IMR-90 (cell line): Measurements from ENCODE around the gene PCDHGA12. TPM values are rescaled to one million over a fixed set of nuclear protein-coding genes. Genes with fewer than 3 reads are reported as not detected.
"Not testable (repeated sequence)": the region's sequence is repeated elsewhere in the genome, so short reads cannot be mapped to it uniquely, and the experiment has no call there.

ENCODE experiments used
- ATAC-seq: fragments of 200-7000 bp; cut with Tn5 transposase; 2 replicates; pipeline ENCODE4 v1.9.1; 2020; ENCODE audit warnings: low read depth, mild to moderate bottlenecking, moderate library complexity
- BruUV-seq: library from RNA; stranded (reverse); fragments of 400-500 nt; replicated peaks from 2 replicates; lab custom pipeline; 2021; lab: Mats Ljungman, UMichigan
- CTCF ChIA-PET: fragments of 300-600 bp; formaldehyde crosslinking; extraction: SDS; loops from one replicate; lab custom pipeline; 2021; ENCODE audit warnings: antibody characterized with exemption; lab: Yijun Ruan, JAX
- POLR2A ChIA-PET: fragments of 300-600 bp; sonication (Branson Sonifier 250); formaldehyde crosslinking; loops from one replicate; lab custom pipeline; 2022; ENCODE audit warnings: antibody characterized with exemption; ENCODE audit not compliant: unreplicated experiment; lab: Charles Lee
- DNase-seq: peaks from one replicate; pipeline ENCODE4 v3.0.0; 2013
- H2AFZ ChIP-seq: replicated peaks from 2 replicates; pipeline ENCODE3; 2013; ENCODE audit warnings: low read length, mild to moderate bottlenecking; ENCODE audit not compliant: poor library complexity
- H2AK5ac ChIP-seq: 2 replicates; pipeline ENCODE4 v1.6.1; 2013; ENCODE audit warnings: low read depth, low read length, inconsistent platforms
- H2AK9ac ChIP-seq: replicated peaks from 2 replicates; pipeline ENCODE3; 2013; ENCODE audit warnings: mild to moderate bottlenecking, low read depth, low read length, moderate library complexity; ENCODE audit not compliant: poor library complexity
- H2BK120ac ChIP-seq: 2 replicates; pipeline ENCODE4 v1.6.1; 2013; ENCODE audit warnings: low read depth, low read length, inconsistent platforms
- H2BK15ac ChIP-seq: 3 replicates; pipeline ENCODE4 v1.6.1; 2013; ENCODE audit warnings: low read depth, low read length, inconsistent platforms
- H2BK20ac ChIP-seq: 2 replicates; pipeline ENCODE4 v1.6.1; 2013; ENCODE audit warnings: low read depth, mild to moderate bottlenecking, inconsistent platforms, low read length, moderate library complexity
- H2BK5ac ChIP-seq: 2 replicates; pipeline ENCODE4 v1.6.1; 2013; ENCODE audit warnings: mild to moderate bottlenecking, low read depth, low read length, inconsistent platforms; ENCODE audit not compliant: poor library complexity, severe bottlenecking
- H3K14ac ChIP-seq: replicated peaks from 2 replicates; pipeline ENCODE4 v1.6.1; 2013; ENCODE audit warnings: low read depth, low read length, inconsistent platforms
- H3K18ac ChIP-seq: 2 replicates; pipeline ENCODE4 v1.6.1; 2013; ENCODE audit warnings: low read depth, low read length, control low read depth
- H3K23ac ChIP-seq: 2 replicates; pipeline ENCODE4 v1.6.1; 2013; ENCODE audit warnings: low read depth, low read length, inconsistent platforms
- H3K27ac ChIP-seq: 2 replicates; pipeline ENCODE4 v1.5.1; 2013; ENCODE audit warnings: mild to moderate bottlenecking, control low read depth, low read length; ENCODE audit not compliant: insufficient read depth
- H3K27me3 ChIP-seq: 2 replicates; pipeline ENCODE4 v1.6.1; 2013; ENCODE audit warnings: low read length; ENCODE audit not compliant: control insufficient read depth, insufficient read depth
- H3K36me3 ChIP-seq: 2 replicates; pipeline ENCODE4 v1.6.1; 2013; ENCODE audit warnings: low read length, mixed read lengths; ENCODE audit not compliant: control insufficient read depth, insufficient read depth
- H3K4ac ChIP-seq: 2 replicates; pipeline ENCODE4 v1.6.1; 2013; ENCODE audit warnings: low read depth, low read length, inconsistent platforms
- H3K4me1 ChIP-seq: 2 replicates; pipeline ENCODE4 v1.6.1; 2013; ENCODE audit warnings: low read length, mixed read lengths; ENCODE audit not compliant: control insufficient read depth, insufficient read depth
- H3K4me2 ChIP-seq: 2 replicates; pipeline ENCODE4 v1.6.1; 2013; ENCODE audit warnings: low read depth, mild to moderate bottlenecking, control low read depth, low read length, moderate library complexity
- H3K4me3 ChIP-seq: 2 replicates; pipeline ENCODE4 v1.5.1; 2013; ENCODE audit warnings: low read depth, mild to moderate bottlenecking, control low read depth, low read length, moderate library complexity; ENCODE audit not compliant: insufficient read depth
- H3K56ac ChIP-seq: 2 replicates; pipeline ENCODE4 v1.6.1; 2013; ENCODE audit warnings: low read length, inconsistent platforms; ENCODE audit not compliant: insufficient read depth; ENCODE audit errors: extremely low read depth
- H3K79me1 ChIP-seq, 2 experiments: 2 replicates each; pipeline ENCODE4 v1.6.1; 2013; ENCODE audit warnings: low read length in 2 of 2, inconsistent platforms in 1 of 2, low read depth in 1 of 2
- H3K9ac ChIP-seq: 2 replicates; pipeline ENCODE4 v1.6.1; 2013; ENCODE audit warnings: low read depth, low read length, control low read depth
- H3K9me1 ChIP-seq: 2 replicates; pipeline ENCODE4 v1.6.1; 2013; ENCODE audit warnings: low read length, inconsistent platforms; ENCODE audit not compliant: insufficient read depth
- H3K9me3 ChIP-seq: 2 replicates; pipeline ENCODE4 v1.6.1; 2013; ENCODE audit warnings: low read length; ENCODE audit not compliant: control insufficient read depth, insufficient read depth
- H4K20me1 ChIP-seq: 2 replicates; pipeline ENCODE4 v1.6.1; 2013; ENCODE audit warnings: low read length, inconsistent platforms; ENCODE audit not compliant: insufficient read depth
- H4K5ac ChIP-seq: 2 replicates; pipeline ENCODE4 v1.6.1; 2013; ENCODE audit warnings: mild to moderate bottlenecking, low read depth, low read length, control low read depth
- H4K8ac ChIP-seq, 2 experiments: 2 replicates each; pipeline ENCODE4 v1.6.1; 2013; ENCODE audit warnings: low read depth in 2 of 2, low read length in 2 of 2, control low read depth in 1 of 2, inconsistent platforms in 1 of 2
- H4K91ac ChIP-seq: 2 replicates; pipeline ENCODE4 v1.6.1; 2013; ENCODE audit warnings: low read depth, low read length, inconsistent platforms; ENCODE audit not compliant: insufficient read depth
- WGBS, 2 experiments: methylation state at CpG; one replicate each; pipeline versions ENCODE4 v1.1.5 to v1.1.7; 2013; ENCODE audit warnings: missing lambda C conversion rate in 2 of 2; ENCODE audit not compliant: insufficient read length in 1 of 2; ENCODE audit errors: extremely low coverage in 2 of 2; 5-methylcytosine and 5-hydroxymethylcytosine counted together
- dilution Hi-C: fragments of 300-500 bp; cut with HindIII; formaldehyde crosslinking; loops from one replicate; pipeline ENCODE4 v1.14.3; 2018; ENCODE audit warnings: low sequenced_read_pairs; ENCODE audit not compliant: unreplicated experiment
- in situ Hi-C: fragments of 300-500 bp; cut with MboI; formaldehyde crosslinking; loops from 3 replicates; pipeline ENCODE4 v1.14.3; 2019; ENCODE audit warnings: low sequenced_read_pairs, inconsistent platforms, mixed read lengths
- intact Hi-C: fragments of 100-400 bp; cut with micrococcal nuclease; formaldehyde crosslinking; loops from 2 replicates; pipeline ENCODE4 v1.10.0; 2022
- polyA plus RNA-seq, 3 experiments: library from polyadenylated mRNA; depleted of rRNA; stranded (reverse); fragments of >200 nt; gene quantifications; 2 replicates each; pipeline ENCODE4 v1.2.3, GENCODE V29; 2012; ENCODE audit warnings: low replicate concordance in 1 of 3
- total RNA-seq: library from RNA; depleted of rRNA; stranded (reverse); fragments of >200 nt; gene quantifications from 2 replicates; pipeline ENCODE4 v1.2.3, GENCODE V29; 2012

The PCDHGA12 gene
- total and polyA plus RNA-seq, 2 of the 4 experiments (the other 2 are of a cell fraction), result 7.9 to 8.8 TPM

GRCh38 chr5:141432726-141433125, 2.4 kb downstream of the PCDHGA12 start:
- H2BK5ac ChIP-seq, BruUV-seq, H3K14ac ChIP-seq, H3K4me2 ChIP-seq, H3K9ac ChIP-seq, H2AFZ ChIP-seq, in situ Hi-C loops, H4K5ac ChIP-seq, H3K23ac ChIP-seq, H4K91ac ChIP-seq, H3K18ac ChIP-seq, H3K27ac ChIP-seq, H3K27me3 ChIP-seq, H3K9me1 ChIP-seq, H3K56ac ChIP-seq, H2BK20ac ChIP-seq, POLR2A ChIA-PET, H3K4me3 ChIP-seq, H4K20me1 ChIP-seq, ATAC-seq, H2AK9ac ChIP-seq, H4K8ac ChIP-seq, H3K4me1 ChIP-seq, H2AK5ac ChIP-seq, H2BK15ac ChIP-seq, H2BK120ac ChIP-seq, DNase-seq, dilution Hi-C loops, H3K4ac ChIP-seq: not testable (repeated sequence)
- Histone ChIP-seq H3K9me3 (peaks cover 27% of the 10 kb centered on the region; the same call in 1 of the 2 replicates), H3K79me1 (peaks cover 18% of the 10 kb centered on the region in 2 experiments; a peak in 3 of 4 replicates), H3K36me3 (peaks cover 11% of the 10 kb centered on the region; the same call in 1 of the 2 replicates)
- CTCF ChIA-PET, result interaction anchor here (0.6 kb wide), 1 partner anchor 73 kb away, joined by 3 read pairs; no protein-coding TSS in a partner anchor
- WGBS, 2 experiments, result 47% methylated on average over 8 of the region's 29 CpGs; no CpG with 5 or more reads in 1 of the 2 experiments
- intact Hi-C loops, result loop anchor here (5.0 kb wide), 1 partner anchor 45 kb away; the partner anchor contains the start of gene PCDHGC3
